HG03097 (cell line): ENCODE measurements around the gene SLFN5.
"Not testable (repeated sequence)": the region's sequence is repeated elsewhere in the genome, so short reads cannot be mapped to it uniquely, and the experiment has no call there.

Experiments used
- ATAC-seq: cut with Tn5 transposase; IDR thresholded peaks from one replicate; pipeline ENCODE4 v1.9.1; 2021; ENCODE audit not compliant: unreplicated experiment, low FRiP score

The SLFN5 gene

GRCh38 chr17:35242805-35243560 is at the start of gene SLFN5:
Gene SLFN5 (plus strand): TSS chr17:35243072. CDS start chr17:35258691, 15,619 bp downstream.
- peak; percentile 62 for ATAC-seq

DNA sequence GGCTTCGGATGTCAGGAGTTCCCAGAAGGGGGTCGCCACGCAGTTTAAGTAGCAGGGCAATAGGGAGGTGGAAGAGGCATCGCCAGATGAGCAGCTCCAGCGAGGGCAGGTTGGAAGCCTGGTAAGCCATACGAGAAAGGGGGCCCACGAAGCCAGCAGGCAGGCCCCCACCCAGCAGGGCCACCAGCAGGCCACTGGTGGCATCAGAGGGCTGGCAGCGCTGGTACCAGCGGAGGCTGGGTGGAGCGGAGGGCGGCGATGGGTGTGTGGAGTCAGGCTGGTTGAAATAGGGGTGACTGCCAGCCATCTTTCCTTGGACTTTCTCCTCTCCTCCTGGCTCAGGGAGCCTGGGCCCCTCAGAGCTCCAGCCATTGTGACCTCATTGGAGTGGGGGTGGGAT is 48.9 kb upstream of the SLFN5 start, which contains the start of gene SLC35G3:
Gene SLC35G3, minus strand, starts transcription at position 393 of the 400 bp plus-strand sequence. Its CDS starts 86 bp downstream, at position 307.
- ATAC-seq = not testable (repeated sequence)

DNA sequence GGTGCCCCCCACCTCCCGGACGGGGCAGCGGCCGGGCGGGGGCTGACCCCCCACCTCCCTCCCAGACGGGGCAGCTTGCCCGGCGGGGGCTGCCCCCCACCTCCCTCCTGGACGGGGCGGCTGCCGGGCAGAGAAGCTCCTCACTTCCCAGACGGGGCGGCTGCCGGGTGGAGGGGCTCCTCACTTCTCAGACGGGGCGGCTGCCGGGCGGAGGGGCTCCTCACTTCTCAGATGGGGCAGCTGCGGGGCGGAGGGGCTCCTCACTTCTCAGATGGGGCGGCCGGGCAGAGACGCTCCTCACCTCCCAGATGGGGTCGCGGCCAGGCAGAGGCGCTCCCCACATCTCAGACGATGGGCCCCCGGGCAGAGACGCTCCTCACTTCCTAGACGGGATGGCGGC is 47.8 kb upstream of the SLFN5 start:
- not testable (repeated sequence) for ATAC-seq

- ATAC-seq = not testable (repeated sequence)
These were observed 40.3 kb upstream of the SLFN5 start for GRCh38 chr17:35202582-35202981.

- ATAC-seq = no peak
These were observed 32.1 kb upstream of the SLFN5 start for GRCh38 chr17:35210741-35211140.

DNA sequence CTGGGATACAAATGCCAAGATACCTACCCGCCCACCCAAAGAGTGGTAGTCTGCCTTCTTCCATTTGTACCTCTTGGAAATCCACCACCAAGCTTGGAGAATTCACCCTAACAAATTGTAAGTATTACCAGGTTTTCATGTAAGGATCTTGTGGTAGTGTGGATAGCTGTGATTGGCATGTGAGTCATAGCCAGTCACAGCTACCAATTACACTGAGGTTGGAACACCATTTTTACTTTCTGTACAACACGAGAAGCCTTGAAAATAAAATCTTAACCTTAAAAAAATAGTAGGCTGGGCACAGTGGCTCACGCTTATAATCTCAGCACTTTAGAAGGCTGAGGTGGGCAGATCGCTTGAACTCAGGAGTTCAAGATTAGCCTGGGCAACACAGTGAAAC is 30.2 kb upstream of the SLFN5 start:
- ATAC-seq = no peak

GRCh38 chr17:35213412-35213940 is 29.4 kb upstream of the SLFN5 start:
- no peak for ATAC-seq

GRCh38 chr17:35214192-35214591 is 28.7 kb upstream of the SLFN5 start:
- no peak for ATAC-seq

DNA sequence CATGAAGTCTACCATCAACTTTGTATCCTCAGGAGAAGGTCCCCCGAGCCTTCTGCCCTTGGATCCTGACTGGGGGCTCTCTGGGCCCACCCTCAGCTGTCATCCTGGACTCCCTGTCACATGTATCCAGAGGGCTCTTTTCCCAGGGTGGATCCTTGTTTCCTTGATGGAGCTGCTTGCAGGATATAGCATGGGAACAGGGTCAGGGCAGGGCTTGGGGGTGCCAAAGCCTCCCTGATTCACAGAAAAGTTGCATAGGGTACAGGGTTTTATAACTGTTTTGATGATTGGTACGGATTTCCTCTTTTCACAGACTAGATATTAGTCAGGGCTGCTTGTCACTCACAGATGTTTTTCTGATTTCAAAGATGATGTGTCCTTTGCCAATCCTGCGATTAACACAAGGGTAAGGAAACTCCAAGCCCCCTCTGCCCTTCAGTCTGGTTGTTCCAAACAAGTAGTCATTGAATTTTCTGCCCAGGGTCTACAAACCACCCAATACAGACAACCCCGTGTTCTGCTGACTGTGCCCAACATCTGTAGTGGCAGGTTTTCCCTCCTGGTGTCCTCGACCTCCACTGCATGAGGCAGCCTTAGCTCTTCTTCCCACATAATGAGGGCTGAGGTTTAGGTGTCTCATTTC is 28.1 kb upstream of the SLFN5 start:
- no peak for ATAC-seq

- ATAC-seq = no peak
These were observed 25.8 kb upstream of the SLFN5 start for GRCh38 chr17:35217107-35217506.

DNA sequence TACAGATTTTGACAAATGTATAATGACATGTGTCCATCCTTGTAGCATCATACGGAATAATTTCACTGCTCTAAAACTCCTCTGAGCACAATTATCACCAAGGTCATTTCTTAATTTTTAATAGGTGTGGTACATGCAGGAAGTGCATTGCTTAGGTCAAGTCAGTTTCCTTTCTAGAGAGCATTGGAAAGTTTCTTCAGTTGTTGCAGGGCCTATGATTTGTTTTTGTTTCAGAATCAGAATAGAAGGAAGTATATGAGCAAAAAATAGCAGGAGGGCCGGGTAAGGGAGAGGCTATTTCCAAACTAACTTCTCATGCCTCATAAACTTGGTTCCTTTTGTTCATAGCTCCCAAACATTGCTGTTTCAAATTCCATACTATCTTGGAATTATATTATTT is 24.0 kb upstream of the SLFN5 start:
- no peak for ATAC-seq

DNA sequence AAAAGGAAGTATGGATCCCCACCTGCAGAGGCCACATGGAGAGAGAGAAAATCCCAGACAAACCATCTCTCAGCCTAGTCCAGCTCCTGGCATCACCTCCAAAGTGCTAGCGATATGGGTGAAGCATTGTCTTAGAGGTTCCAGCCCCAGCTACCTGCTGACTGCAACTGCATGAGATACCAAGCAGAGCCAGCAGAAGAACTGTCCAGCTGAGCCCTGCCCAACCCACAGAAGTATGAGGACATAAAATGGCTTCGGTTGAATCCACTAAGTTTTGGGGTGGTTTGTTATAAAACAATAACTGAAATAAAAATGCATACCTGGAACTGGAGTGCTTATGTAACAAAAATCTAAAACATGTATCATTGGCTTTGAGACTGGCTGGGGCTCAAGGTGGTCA is 20.4 kb upstream of the SLFN5 start:
- no peak for ATAC-seq

- no peak for ATAC-seq
These were observed 18.4 kb upstream of the SLFN5 start for GRCh38 chr17:35224436-35224835.

DNA sequence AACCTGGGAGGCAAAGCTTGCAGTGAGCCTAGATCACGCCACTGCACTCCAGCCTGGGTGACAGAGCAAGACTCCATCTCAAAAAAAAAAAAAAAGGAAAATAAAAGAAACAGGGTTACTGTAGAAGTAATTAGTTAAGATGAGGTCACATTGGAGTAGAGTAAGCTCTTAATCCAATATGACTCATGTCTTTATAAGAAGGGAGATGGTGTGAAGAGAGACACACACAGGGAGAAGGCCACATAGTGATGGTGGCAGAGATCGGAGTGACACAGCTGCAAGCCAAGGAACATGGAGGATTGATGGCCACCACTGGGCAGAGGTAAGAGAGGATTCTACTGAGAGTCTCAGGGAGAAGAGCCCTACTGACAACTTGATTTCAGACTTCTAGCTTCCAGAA is 15.3 kb upstream of the SLFN5 start:
- ATAC-seq = no peak

DNA sequence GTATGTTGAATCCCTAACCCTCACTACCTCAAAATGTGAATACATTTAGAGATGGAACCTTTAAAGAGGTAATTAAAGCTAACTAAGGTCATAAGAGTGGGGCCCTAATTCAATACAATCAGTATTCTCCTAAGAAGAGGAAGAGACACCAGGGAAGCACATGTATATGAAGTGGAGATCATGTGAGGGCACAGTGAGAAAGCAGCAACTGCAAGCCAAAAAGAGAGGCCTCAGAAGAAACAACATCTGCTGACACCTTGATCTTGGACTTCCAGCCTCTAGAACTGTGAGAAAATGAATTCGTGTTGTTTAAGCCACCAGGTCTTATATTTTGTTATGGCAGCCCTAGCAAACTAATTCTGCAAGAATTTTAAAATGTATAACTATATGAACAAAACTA is 13.2 kb upstream of the SLFN5 start:
- no peak for ATAC-seq

GRCh38 chr17:35234315-35234714 is 8.6 kb upstream of the SLFN5 start:
- not testable (repeated sequence) for ATAC-seq

DNA sequence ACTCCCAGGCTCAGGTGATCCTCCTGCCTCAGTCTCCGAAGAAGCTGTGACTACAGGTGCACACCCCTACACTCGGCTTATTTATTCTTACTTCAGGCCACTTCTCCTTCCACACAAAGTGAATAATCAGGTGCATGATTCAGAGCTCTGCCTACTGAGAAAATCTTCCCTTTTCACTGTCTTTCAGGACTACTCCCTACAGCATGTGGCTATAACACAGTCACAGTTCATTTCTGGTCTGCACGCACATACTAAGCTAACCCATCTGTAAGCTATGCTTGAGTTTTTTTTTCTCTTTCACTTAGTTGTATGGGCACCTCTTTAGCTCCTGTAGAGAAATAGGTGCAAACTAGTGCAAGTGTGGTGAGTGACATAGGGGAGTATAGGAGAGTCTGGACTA is 7.6 kb upstream of the SLFN5 start:
- no peak for ATAC-seq

DNA sequence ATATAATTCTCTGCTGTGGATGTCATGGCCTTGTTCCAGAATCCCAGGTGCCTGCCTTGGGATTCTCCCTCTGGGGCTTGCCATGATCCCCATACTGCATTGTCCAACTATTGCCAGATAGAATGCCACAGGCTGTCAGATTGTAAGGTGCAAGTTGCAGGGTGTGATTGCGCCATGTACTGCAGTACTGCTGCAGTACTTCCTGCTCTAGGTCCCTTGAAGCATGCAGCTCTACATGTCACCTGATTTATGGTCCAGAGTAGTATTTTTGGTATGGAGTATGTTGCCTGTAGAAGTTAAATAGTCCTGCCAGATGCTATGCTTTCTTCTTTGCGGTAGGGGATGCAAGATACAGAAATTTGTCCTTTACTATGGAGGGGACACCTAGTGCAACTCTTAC is 7.0 kb upstream of the SLFN5 start:
- ATAC-seq = no peak

DNA sequence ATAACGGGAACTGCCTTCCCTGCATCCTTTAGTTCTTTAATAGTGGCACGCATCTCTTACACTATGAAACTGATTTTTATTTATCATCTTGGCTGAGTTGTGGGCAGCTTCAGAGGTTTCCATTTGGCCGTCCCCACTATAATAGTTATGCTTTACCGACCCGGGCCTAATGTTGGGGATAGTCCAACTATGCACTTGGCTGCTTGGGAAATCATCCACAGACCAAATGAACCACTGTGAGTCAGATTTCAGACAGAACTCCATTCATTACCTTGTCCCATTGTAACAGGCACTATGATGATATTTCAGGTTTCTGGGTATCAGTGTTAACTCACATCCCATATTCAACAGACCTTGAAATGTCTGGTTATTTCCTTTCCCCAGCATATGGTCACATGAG is 6.1 kb upstream of the SLFN5 start:
- no peak for ATAC-seq

DNA sequence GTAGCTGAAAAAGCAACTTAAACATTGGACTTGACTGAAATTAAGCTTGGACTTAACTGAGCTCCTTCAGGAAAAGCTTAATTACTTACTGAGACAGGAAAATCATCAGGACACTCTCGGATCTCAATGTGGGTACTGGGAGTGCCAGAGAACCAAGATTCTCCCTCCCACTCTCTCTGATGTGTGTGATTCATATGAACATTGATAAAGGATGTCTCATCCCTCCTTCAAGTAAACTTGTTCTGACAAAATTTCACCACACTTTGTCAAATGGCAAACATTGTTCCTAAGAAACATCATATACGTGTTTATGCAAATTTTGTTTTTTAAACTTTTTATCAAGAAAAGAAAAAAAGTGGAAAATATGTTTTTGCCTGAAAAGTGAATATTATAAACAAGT is 4.1 kb upstream of the SLFN5 start:
- ATAC-seq = no peak

GRCh38 chr17:35239823-35240222 is 3.0 kb upstream of the SLFN5 start:
- no peak for ATAC-seq

- ATAC-seq = no peak
These were observed 2.0 kb upstream of the SLFN5 start for GRCh38 chr17:35240861-35241260.
